HG03342 (cell line): ENCODE data around the gene CAMK2B.
A peak's percentile ranks its signal among the peaks of the same experiment; 100 is the strongest.
"Not testable (repeated sequence)": the region's sequence is repeated elsewhere in the genome, so short reads cannot be mapped to it uniquely, and the experiment has no call there.

Experiments used
- ATAC-seq: cut with Tn5 transposase; IDR thresholded peaks from one replicate; pipeline ENCODE4 v1.9.1; 2021; ENCODE audit warnings: mild to moderate bottlenecking, moderate library complexity; ENCODE audit not compliant: unreplicated experiment

Gene CAMK2B

DNA sequence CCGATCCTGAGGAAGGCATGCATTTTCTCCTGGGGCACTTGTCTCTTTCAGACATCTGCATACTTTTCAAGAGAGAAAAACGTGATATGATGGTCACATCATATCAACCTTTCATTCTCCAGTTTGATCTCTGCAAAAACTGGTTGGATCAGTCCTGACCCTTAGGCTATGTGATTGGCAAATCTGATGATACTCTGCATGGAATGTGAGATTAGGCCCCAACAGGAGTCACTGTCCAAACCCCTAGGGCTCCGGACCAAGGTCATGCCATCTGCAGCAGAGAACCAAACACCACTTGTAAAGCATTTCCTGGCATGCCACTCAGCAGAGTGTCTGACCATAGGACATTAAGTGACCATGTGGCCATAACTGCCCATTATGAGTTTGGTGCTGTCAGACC, 144.8 kb downstream of the CAMK2B start:
- no peak for ATAC-seq

DNA sequence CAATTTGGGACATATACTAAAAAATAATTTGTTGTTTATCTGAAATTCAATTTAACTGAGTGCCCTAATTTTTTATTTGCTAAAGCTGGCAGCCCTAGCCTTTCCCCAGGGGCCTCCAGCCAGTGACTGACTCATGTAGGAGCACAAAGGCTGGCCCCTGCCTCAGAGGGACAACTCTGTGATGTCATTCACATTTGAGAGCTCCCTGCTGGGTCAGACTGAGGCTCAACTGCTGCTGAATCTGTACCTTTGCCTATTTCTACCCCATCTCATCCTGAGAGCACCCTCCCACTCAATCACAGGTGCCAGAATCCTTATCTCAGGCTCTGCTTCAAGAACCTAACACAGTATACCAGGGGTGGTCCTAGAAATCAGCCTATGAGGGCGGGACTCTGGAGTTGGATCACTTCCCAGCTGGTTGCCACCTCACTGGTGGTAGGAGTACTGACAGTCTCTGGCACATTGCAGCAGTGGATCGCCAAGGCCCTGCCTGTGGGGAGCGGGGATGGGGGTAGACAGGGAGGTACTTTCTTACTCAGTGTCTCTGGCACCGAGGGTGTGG, 147.7 kb downstream of the CAMK2B start:
- no peak for ATAC-seq

GRCh38 chr7:44176486-44176885, 148.9 kb downstream of the CAMK2B start:
- no peak for ATAC-seq

DNA sequence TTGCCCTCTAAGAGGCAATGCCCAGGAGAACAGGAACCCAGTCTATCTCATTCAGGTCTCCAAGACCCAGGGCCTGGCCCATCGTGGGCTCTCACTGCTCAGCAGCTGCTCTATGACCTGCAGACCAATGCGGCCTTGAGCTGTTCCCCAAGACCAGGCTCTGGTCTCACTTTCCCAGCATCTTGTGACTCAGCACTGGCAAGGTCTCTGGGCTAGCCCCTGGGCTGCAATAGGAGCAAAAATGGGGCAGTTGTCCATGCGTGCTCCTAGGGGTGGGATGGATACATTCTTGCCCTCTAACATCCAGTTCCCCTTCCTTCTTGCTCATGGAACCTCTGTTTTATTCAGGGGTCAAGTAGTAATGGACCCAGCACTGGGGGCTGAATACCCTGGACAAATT, 149.7 kb downstream of the CAMK2B start:
- no peak for ATAC-seq

DNA sequence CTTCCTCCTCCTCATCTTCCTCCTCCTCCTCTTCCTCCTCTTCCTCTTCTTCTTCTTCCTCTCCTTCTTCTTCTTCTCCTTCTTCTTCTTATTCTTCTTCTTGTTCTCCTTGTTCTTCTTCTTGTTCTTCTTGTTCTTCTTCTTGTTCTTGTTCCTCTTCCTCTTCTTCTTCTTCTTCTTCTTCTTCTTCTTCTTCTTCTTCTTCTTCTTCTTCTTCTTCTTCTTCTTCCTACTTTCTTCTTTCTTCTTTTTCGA, 150.8 kb downstream of the CAMK2B start:
- not testable (repeated sequence) for ATAC-seq

GRCh38 chr7:44173911-44174693, 151.3 kb downstream of the CAMK2B start:
- ATAC-seq = no peak

- ATAC-seq = no peak
Observed at GRCh38 chr7:44172803-44173424, 152.5 kb downstream of the CAMK2B start.

DNA sequence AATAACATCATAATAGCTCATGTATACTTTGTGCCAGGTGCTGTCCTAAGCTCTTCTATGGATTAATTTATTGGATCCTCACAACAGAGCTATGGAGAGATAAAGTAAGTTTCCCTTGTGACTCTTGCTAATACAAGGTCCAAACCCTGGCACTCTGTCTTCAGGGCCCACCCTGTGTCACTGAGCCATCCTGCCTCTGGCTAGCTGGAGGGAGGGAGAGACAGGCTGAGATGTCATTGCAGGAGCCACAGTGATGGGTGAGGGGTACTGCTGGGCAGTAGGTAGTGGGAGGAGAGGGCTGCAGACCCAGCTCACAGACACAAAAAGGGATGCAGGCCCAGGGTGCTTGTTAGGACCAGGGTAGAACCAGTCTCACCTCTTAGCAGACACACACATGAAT, 153.0 kb downstream of the CAMK2B start:
- no peak for ATAC-seq

DNA sequence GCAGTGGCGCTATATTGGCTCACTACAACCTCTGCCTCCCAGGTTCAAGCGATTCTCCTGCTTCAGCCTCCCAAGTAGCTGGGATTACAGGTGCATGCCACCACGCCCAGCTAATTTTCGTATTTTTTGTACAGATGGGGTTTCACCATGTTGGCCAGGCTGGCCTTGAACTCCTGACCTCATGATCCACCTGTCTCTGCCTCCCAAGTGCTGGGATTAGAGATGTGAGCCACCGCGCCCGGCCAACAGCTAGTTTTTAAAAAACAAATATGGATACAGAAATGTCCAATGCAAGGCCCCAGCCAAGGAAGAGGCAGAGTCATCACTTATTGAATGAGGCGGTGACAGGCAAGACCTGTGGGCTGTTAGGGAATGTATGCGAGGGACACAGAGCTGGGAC, 153.5 kb downstream of the CAMK2B start:
- not testable (repeated sequence) for ATAC-seq

DNA sequence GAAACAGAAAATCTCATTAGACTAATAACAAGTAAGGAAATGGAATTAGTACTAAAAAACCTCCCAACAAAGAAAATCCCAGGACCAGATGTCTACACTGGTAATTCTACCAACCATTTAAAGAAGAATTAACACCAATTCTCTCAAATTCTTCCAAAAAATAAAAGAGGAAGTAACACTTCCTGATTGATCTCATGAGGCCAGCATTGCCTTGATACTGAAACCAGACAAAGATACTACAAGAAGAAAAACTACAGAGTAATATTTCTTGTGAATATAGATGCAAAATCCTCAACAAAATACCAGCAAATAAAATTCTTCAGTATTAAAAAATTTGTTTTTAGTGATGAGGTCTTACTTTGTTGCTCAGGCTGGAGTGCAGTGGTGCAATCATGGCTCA, 157.5 kb downstream of the CAMK2B start:
- peak; percentile 67 for ATAC-seq
